GM21367 (cell line): ENCODE measurements around the gene ADAM11.
"Not testable (repeated sequence)": the region's sequence is repeated elsewhere in the genome, so short reads cannot be mapped to it uniquely, and the experiment has no call there.

Experiments used
- ATAC-seq: cut with Tn5 transposase; IDR thresholded peaks from one replicate; pipeline ENCODE4 v1.9.1; 2021; ENCODE audit not compliant: unreplicated experiment

ADAM11 gene, protein sequence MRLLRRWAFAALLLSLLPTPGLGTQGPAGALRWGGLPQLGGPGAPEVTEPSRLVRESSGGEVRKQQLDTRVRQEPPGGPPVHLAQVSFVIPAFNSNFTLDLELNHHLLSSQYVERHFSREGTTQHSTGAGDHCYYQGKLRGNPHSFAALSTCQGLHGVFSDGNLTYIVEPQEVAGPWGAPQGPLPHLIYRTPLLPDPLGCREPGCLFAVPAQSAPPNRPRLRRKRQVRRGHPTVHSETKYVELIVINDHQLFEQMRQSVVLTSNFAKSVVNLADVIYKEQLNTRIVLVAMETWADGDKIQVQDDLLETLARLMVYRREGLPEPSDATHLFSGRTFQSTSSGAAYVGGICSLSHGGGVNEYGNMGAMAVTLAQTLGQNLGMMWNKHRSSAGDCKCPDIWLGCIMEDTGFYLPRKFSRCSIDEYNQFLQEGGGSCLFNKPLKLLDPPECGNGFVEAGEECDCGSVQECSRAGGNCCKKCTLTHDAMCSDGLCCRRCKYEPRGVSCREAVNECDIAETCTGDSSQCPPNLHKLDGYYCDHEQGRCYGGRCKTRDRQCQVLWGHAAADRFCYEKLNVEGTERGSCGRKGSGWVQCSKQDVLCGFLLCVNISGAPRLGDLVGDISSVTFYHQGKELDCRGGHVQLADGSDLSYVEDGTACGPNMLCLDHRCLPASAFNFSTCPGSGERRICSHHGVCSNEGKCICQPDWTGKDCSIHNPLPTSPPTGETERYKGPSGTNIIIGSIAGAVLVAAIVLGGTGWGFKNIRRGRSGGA

DNA sequence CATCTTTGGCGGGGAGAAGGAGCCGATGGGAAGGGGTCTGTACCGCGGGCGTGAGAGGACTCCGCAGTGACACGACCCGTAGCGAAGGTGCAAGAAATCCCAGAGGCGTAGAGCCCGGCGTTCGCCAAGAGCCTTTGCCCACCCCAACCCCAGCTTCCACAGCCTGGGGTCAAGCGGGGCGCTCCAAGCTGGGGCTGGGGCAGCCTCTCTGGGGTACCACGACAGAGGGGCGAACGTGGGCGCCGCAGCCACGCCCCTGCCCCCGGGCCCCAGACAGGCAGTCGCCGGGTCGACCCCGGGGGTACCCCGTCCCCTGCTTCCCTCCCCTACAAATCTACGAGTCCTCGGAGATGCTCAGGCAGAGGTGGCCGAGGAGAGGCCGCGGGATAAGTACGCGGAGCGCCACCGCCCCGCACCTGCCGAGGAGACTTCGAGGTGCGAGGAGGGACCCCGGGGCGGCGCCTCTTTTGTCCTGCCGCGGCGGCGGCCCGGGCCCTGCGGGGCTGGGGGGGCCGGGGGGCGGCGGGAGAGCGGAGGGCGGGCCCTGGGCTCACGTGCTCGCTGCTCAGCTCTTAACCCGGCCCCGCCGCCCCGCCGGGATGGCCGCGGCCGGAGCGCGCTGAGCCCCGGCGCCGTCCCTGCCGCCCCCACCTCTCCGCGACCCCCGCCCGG lies at the start of gene ADAM11:
ADAM11 (plus strand) TSS at position 575 of the 672 bp plus-strand sequence. CDS start 212 bp downstream, outside the sequence.
- no peak for ATAC-seq

DNA sequence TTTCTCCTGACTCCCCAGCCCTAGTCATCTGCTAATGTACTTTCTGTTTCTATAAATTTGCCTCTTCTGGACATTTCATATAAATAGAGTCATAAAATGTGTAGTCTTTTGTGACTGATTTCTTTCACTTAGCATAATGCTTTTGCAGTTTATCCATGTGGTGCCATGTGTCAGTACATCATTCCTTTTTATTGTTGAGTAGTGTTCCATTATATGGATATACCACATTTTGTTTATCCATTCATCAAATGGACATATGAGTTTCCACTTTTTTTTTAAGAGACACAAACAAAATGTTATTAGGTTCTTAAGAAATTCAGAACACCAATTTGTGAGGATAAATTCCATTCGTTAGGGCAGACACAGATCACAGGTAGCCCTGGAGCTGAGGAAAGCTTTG lies 39.3 kb upstream of the ADAM11 start:
- no peak for ATAC-seq

DNA sequence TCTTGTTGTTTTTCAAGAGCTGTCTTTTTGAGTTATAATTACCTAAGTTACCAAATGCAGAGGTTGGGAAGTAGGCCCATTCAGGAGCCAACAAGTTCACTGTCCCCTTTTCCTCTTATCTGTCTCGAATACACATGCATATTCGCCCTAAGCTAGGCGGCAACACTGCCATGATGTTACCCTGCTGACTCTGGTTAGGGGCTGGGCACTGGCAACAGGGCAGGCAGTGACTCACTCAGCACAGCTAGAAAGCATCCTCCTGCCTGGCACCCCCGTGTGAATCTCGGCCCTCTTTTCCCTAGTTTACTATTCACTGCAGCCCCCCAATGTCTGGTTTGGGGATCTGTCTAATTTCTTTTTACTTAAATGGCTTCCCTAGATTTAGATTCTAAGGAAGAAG lies 36.5 kb upstream of the ADAM11 start:
- ATAC-seq, result no peak

DNA sequence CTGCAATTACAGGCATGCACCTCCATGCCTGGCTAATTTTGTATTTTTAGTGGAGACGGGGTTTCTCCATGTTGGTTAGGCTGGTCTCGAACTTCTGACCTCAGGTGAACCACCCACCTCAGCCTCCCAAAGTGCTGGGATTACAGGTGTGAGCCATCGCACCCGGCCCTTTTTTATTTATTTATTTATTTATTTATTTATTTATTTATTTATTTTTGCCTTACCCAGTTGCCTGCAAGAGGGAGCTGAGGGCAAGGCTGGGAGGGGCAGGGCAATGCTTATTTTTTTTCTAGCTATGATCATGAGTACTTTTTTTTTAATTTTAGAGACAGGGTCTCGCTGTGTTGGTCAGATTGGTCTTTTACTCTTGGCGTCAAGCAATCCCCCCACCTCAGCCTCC lies 32.7 kb upstream of the ADAM11 start:
- not testable (repeated sequence) for ATAC-seq

DNA sequence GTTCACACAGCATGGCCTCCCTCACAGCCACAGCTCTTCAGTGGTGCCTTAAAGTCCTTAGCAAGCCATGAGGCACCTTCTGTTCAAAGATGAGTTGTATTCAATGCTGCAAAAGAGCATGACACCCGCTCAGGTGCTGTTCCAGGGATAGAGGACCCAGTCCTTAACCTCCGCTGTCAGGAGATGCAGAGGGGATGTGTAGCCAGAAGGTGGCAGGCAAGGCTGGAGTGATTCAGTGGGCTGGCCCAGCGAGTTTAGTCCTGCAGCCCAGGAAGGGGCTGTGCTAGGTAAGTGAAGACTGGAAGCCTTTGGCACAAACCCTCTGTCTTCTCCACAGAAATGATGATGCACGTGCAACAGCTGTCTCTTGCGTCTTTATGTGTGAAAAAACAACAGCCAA lies 25.0 kb upstream of the ADAM11 start:
- no peak for ATAC-seq

DNA sequence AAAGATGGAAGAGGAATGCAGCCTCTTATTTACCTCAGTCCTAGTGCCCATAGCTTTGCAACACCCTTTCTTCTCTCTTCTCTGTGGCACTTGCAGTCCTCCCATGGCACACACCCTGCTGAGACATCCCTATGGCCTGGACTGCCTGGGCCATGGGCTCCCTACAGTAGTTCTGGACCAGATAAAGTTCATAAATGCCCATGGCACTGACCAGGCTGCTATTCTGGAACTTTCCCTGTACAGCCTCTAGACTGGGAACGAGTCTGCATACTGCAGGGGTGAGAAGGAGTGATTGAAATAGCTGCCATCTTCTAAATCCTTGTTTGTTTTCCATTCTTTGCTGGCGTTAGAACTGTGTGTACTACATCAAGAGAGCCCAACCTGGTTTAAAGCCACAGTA lies 24.5 kb upstream of the ADAM11 start:
- ATAC-seq, result no peak

DNA sequence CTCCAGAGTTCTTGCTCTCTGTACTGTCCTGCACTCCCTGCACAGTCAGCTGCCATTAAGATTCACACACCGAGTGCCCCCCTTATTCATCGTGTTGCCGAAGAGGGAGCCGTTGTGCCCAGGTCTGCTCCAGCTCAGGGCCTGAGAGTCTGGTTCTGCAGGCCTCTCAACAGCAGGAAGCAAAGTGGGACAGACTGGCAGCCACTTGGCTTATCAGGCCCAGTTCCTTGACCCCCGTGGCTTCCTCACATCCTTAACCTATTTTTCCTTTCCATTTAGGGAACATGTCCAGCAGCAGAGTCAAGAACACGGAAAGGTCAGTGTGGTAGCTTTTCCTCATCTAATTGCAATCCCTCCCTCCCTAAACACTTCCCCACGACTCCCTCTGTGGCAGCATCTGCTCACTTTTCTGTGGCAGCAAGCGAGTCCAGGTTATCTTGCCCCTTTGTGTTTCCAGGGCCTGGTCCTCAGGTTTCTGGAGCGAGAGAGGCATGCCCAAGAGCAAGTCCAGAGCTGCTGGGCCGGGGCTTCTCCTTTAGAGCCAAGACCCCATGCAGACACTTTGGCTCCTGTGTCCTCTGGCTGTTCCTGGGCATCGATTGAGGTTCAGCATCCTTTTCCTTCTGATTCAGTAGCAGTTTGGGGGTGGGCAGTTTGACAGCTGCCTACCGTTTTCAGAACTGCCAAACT lies 22.1 kb upstream of the ADAM11 start:
- no peak for ATAC-seq

DNA sequence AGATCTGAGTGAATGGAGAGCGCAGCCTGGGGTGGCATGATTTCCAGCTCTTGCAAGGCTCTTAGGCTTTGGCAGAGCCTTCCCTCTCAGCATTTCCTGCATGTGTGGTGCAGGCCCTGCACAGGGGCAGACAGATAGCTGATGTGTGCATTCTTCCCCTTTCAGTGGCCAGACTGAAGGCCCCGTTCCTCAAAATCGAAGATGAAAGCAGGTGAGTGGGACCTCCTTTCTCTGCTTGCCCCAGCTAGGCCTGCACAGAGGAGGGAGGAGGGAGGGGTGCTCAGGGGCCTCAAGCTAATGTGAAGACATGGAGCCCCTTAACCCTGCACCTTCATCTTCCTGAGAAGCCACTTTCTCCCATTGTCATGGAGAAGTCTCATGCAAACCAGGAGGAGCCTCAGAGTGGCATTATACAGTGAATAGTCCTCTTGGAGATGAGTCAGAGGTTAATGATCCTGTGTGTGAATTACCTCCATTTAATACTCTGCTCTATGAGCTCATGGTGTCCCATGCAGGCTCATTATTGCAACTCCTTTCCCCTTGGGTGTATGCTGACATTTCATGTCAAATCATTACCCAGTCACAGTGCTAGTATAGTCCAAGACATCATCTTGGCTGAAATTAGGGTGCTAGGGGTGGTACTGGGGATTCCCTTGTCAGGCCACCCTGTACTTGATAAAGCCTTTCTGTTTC lies 20.4 kb upstream of the ADAM11 start:
- no peak for ATAC-seq

DNA sequence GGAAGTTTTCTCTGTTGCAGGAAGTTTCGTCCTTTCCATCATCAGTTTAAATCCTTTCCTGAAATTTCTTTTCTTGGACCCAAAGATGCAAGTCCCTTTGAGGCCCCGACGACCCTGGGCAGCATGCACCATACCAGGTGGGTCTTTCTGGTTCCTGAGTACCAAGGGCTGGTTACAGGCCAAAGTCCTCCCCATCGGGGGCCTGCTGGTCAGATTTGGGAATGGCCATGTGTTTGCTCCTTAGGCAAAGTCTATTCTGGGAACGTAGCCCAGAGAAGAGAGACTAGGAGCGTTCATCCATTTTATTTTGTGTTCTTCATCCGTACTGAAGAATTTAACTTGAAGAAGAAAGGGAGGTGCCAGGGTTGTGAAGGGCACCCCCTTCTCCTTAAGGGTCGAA lies 17.5 kb upstream of the ADAM11 start:
- ATAC-seq, result no peak

DNA sequence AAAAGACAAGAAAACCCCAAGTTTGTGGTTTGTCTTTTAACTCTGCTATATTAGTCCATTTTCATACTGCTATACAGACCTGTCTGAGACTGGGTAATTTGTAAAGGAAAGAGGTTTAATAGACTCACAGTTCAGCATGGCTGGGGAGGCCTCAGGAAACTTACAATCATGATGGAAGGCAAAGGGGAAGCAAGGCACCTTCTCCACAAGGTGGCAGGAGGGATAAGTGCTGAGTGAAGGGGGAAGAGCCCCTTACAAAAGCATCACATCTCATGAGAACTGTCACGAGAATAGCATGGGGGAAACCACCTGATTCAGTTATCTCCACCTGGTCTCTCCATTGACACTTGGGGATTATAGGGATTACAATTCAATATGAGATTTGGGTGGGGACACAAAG lies 13.5 kb upstream of the ADAM11 start:
- ATAC-seq, result no peak

DNA sequence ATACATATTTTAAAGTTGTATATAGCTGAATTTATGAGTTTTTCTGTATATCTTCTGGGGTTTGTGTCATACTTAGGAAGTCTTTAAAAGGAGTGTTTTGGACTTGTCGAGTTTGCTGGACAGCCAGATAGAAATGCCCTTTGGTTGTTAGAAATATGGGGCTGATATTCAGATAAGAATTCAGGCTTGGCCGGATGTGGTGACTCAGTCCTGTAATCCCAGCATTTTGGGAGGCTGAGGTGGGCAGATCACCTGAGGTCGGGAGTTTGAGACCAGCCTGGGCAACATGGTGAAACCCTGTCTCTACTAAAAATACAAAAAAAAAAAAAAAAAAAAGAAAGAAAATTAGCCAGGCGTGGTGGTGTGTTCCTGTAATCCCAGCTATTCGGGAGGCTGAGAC lies 13.1 kb upstream of the ADAM11 start:
- not testable (repeated sequence) for ATAC-seq

DNA sequence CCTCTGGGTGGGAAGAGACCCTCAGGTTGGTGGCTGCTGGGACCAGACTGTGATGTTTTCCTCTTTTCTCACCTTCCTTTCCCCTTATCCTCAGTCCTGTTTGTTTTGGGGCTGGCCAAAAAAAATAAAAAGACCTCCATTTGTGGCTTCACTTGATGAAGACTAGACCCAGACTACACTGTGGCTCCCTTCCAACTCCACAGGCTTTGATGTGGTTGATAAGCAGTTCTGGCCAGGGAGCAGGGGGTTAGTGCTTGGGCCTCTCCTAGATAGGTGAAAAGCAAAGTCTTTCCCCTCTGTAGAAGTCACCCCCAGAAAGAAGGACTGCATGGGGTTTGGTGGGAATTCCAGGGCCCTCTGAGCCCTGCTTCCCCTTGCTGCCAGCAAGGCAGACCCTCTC lies 11.2 kb upstream of the ADAM11 start:
- ATAC-seq, result no peak

DNA sequence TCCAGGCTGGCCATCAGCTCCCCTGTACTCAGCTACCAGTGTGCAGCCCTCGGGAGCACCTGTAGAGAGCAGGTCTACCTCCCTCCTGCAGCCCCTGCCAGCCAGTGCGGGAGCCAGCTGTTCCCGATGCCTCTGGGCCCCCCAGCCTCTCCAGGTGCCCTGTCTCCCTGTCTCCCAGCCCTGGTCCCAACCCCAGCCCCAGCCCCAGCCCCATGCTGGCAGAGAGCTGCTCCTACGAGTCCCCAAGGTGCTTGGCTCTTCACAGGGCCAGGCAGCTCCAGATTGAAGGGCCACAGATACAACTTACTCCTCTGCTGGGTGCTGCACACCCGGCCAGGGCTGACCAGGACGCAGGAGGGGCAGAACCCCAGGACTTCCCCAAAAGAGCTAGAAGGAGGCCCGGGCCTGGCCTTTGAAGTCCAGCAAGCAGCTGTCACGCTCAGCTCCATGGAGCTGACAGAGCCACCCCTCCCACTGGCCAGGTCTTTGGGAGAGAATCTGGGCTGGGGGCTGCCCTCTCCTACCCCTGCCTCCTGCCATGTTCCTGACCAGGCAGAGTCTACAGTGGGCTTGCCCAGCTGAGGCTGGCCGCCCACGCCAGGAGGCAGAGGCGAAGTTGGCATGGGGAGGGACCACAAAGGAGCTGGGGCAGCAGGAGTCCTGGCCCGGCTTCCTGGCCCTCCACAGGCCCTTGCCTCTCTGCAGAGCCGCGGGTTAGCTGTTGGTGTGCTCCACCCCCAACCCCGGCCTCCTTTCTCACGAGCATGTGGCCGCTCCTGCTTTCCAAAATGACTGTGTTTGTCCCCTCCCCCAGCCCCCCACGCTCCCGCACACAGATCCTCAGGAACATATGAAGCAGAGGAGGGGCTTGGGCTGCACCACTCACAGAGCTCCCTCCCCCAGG lies 9.5 kb upstream of the ADAM11 start:
- ATAC-seq, result no peak

DNA sequence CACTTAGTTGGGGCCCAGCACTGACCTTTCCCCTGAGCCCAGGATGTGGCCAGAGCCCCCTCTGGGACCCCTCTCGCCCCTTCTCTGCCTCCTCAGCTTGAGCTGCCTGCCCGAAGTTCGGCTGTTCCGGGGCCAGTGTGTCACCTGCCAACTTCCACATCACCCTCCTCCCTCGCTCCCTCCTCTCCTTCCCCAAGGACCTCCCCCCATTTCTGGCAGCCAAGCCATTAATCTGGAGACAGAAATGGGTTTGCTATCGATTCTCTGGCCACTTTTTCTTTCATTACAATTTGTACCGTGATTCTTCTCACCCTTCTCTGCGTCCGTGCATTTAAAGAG lies 8.8 kb upstream of the ADAM11 start:
- ATAC-seq, result no peak

DNA sequence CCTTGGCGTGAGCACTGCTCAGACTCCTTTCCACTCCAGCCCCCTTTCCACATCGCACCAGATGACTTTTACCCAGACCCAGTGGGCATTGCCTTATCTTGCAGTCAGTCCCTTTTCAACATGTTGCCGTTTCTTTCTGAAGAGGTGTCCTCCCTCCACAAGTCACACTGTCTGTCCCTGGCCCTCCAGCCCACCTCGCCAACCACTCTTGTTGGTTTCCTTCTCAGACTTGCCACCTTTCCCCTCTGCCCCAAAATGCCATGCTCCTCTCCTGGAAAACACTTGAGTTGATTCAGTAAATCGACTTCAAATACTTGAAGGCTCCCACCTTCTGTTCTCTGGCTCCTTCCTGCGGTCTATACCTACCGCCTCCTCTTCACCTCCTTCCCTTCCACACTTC lies 7.5 kb upstream of the ADAM11 start:
- no peak for ATAC-seq

DNA sequence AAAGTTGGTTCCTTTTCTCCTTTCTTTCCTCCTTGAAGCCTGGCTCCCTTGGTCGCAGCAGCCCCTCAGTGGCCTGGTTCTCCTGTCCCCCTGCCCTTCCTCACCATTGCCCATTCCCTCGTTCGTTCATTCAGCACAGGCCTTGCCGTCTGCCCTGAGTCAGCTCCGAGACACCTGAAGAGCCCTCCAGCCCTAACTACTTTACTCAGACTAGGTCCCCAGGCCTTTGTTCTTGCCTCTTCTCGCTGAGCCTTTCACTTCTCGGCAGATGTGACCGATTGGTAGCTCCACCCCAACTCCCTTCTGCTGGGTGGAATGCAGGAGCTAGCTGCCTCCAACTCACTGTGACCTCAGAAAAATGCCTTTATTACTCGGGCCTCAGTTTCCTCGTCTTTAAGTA lies 7.0 kb upstream of the ADAM11 start:
- ATAC-seq, result no peak

DNA sequence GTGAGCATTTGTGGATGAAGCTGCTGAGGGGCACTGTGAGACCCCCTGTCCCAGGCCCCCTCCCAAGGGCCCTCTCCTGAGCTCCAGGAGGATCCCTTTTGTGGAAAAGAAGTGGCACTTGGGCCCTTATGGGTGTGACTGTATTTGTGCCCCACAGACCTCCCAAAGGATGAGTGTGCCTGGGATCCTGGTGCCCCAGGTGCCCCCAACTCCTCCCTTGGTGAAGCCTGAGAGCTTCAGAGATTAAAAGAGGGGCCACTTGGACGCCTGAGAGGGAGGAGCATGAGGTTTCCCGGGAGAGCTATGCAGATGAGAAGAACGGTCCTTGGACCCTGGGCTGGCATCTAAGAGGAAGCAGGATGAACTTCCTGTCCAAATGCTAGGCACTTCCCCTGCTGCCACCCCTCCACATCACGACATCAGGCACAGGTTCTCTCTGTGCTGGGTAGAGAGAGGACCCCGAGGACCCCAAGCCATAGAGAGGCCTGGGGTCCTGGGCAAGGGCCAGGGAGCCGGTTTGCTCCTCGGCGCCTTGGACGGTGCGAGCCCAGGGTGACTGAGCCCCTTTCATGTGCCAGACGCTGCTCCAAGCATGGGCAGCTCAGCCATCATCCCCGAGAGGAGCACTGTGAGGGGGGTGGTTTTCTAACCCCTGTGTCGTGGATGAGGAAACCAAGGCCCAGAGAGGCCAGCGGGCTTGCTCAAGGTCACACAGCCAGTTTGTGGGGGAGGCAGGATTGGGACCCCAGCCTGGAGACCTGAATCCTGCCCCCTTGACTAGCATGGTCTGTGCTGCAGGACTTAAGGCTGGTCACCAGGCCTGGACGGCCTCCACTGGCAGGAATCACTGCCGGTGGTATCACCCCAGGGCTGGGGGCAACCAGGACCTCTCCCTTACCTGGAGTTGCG lies 5.6 kb upstream of the ADAM11 start:
- ATAC-seq, result no peak

DNA sequence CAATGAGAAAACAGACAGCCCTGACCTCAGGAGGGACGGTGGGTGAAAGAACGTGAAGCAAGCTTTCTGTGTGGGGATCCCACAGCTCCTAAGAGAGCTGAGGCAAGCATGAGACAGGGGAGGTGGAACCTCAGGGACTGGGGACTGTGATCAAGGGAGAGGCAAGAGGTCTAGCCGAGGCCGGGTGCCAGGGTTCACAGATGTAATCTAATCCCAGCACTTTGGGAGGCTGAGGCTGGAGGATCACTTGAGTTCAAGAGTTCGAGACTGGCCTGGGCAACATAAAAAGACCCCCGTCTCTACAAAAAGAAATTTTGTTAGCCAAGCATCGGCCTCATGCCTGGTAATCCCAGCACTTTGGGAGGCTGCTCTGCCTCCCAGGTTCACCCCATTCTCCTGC lies 4.5 kb upstream of the ADAM11 start:
- ATAC-seq, result no peak

DNA sequence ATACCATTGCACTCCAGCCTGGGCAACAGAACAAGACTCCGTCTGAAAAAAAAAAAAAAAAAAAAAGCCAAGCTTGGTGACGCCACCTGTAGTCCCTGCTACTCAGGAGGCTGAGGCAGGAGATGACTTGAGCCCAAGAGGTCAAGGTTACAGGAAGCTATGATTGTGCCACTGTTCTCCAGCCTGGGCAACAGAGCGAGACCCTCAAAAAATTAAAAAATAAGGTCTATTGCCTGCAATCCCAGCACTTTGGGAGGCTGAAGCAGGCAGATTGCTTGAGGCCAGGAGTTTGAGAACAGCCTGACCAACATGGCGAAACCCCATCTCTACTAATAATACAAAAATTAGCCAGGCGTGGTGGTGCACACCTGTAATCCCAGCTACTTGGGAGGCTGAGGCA lies 3.6 kb upstream of the ADAM11 start:
- ATAC-seq, result not testable (repeated sequence)
